ENCODE results near the gene KIF17.

KIF17 gene

GRCh38 chr1:20717452-20718342 is at the start of gene KIF17:
KIF17 (minus strand) TSS chr1:20718007; CDS start chr1:20717706, 301 bp downstream.
- FAIRE-seq (no peak), DNase-seq (ENCODE audit: extremely low spot score, insufficient read length, low read depth) (peak; percentile 59)

- FAIRE-seq (no peak), DNase-seq (ENCODE audit: extremely low spot score, insufficient read length, low read depth) (no peak)
Observed at GRCh38 chr1:20767271-20767670, 49.5 kb upstream of the KIF17 start.

- DNase-seq (ENCODE audit: extremely low spot score, insufficient read length, low read depth) (no peak), FAIRE-seq (no peak)
Observed at GRCh38 chr1:20763417-20763816, 45.6 kb upstream of the KIF17 start.

GRCh38 chr1:20760322-20760721 is 42.5 kb upstream of the KIF17 start:
- FAIRE-seq (no peak), DNase-seq (ENCODE audit: extremely low spot score, insufficient read length, low read depth) (no peak)

- FAIRE-seq (no peak), DNase-seq (ENCODE audit: extremely low spot score, insufficient read length, low read depth) (no peak)
Observed at GRCh38 chr1:20753589-20753988, 35.8 kb upstream of the KIF17 start.

GRCh38 chr1:20751462-20751990 is 33.7 kb upstream of the KIF17 start:
- no peak for DNase-seq (ENCODE audit: extremely low spot score, insufficient read length, low read depth)
- no peak for FAIRE-seq

- FAIRE-seq: no peak
- DNase-seq (ENCODE audit: extremely low spot score, insufficient read length, low read depth): no peak
Observed at GRCh38 chr1:20742671-20743070, 24.9 kb upstream of the KIF17 start.

- FAIRE-seq: no peak
- DNase-seq (ENCODE audit: extremely low spot score, insufficient read length, low read depth): no peak
Observed at GRCh38 chr1:20740781-20741180, 23.0 kb upstream of the KIF17 start.

GRCh38 chr1:20739225-20739624 is 21.4 kb upstream of the KIF17 start:
- FAIRE-seq: no peak

GRCh38 chr1:20735581-20736111 is 17.8 kb upstream of the KIF17 start:
- FAIRE-seq: no peak

More at GRCh38 chr1:20739225-20739624, 21.4 kb upstream of the KIF17 start:
- no peak for DNase-seq (ENCODE audit: extremely low spot score, insufficient read length, low read depth)

GRCh38 chr1:20733360-20733975 is 15.7 kb upstream of the KIF17 start:
- FAIRE-seq (no peak), DNase-seq (ENCODE audit: extremely low spot score, insufficient read length, low read depth) (no peak)

More at GRCh38 chr1:20735581-20736111, 17.8 kb upstream of the KIF17 start:
- DNase-seq (ENCODE audit: extremely low spot score, insufficient read length, low read depth): no peak

- DNase-seq (ENCODE audit: extremely low spot score, insufficient read length, low read depth): peak; percentile 52
- peak; percentile 83 for FAIRE-seq
Observed at GRCh38 chr1:20732588-20733359, 15.0 kb upstream of the KIF17 start, which contains the start of gene SH2D5. SH2D5 (minus strand) TSS chr1:20732703; CDS start chr1:20728044, 4,659 bp downstream.

GRCh38 chr1:20732071-20732587 is 14.3 kb upstream of the KIF17 start:
- peak; percentile 18 for FAIRE-seq
- DNase-seq (ENCODE audit: extremely low spot score, insufficient read length, low read depth): peak; percentile 66

GRCh38 chr1:20731057-20731991 is 13.5 kb upstream of the KIF17 start:
- no peak for DNase-seq (ENCODE audit: extremely low spot score, insufficient read length, low read depth)
- peak; percentile 5 for FAIRE-seq

GRCh38 chr1:20730690-20731056 is 12.9 kb upstream of the KIF17 start:
- DNase-seq (ENCODE audit: extremely low spot score, insufficient read length, low read depth): no peak
- FAIRE-seq: no peak

- FAIRE-seq (no peak), DNase-seq (ENCODE audit: extremely low spot score, insufficient read length, low read depth) (no peak)
Observed at GRCh38 chr1:20729990-20730689, 12.3 kb upstream of the KIF17 start.

GRCh38 chr1:20729155-20729931 is 11.5 kb upstream of the KIF17 start:
- FAIRE-seq: no peak

More at GRCh38 chr1:20729155-20729931, 11.5 kb upstream of the KIF17 start:
- no peak for DNase-seq (ENCODE audit: extremely low spot score, insufficient read length, low read depth)

Measured in GM18507 (cell line).